Hepatocyte (in vitro differentiated cells): ENCODE results near the gene NUP37.
"Not testable (repeated sequence)": the region's sequence is repeated elsewhere in the genome, so short reads cannot be mapped to it uniquely, and the experiment has no call there.

Source experiments
- CTCF ChIP-seq: fragments of 200-600 bp; sonication (generic); IDR thresholded peaks from 2 replicates; pipeline ENCODE4 v1.5.1; 2016; ENCODE audit warnings: antibody characterized with exemption, mild to moderate bottlenecking; ENCODE audit not compliant: poor library complexity
- EZH2 ChIP-seq: fragments of 200-600 bp; sonication (generic); IDR thresholded peaks from 2 replicates; pipeline ENCODE4 v1.6.1; 2016; ENCODE audit warnings: antibody characterized with exemption, mild to moderate bottlenecking, borderline replicate concordance
- EZH2phosphoT487 ChIP-seq: fragments of 200-600 bp; sonication (generic); IDR thresholded peaks from one replicate; pipeline ENCODE4 v1.6.1; 2018; ENCODE audit warnings: antibody characterized with exemption, mild to moderate bottlenecking, low read depth, moderate library complexity; ENCODE audit not compliant: unreplicated experiment, severe bottlenecking

GRCh38 chr12:102142866-102143373 is 23.0 kb upstream of the NUP37 start:
- TF ChIP-seq CTCF, EZH2, EZH2phosphoT487: not testable (repeated sequence)
